Stromal cell of bone marrow (primary cell): ENCODE results near the gene MPP3.
"Not testable (repeated sequence)": the region's sequence is repeated elsewhere in the genome, so short reads cannot be mapped to it uniquely, and the experiment has no call there.

Experiments
- DNase-seq: peaks from one replicate; pipeline ENCODE4 v3.0.0-alpha.2; 2012; ENCODE audit warnings: low read depth

Gene MPP3

GRCh38 chr17:43808076-43808475, 24.9 kb downstream of the MPP3 start:
- no peak for DNase-seq

DNA sequence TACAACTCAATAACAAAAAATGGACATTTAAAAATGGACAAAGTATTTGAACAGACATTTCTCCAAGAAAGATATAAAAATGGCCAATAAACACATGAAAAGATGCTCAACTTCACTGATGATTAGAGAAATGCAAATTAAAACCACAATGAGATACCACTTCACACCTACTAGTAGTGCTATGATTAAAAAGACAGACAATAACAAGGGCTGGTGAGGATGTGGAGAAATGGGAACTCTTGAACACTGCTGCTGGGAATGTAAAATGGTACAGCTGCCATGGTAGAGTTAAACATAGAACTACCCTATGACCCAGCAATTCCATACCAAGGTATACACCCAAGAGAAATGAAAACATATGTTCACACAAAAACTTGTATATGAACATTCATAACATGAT, 27.8 kb downstream of the MPP3 start:
- no peak for DNase-seq

GRCh38 chr17:43803758-43804157, 29.2 kb downstream of the MPP3 start:
- no peak for DNase-seq

- DNase-seq, result no peak
Measured at GRCh38 chr17:43801844-43802243, 31.1 kb downstream of the MPP3 start.

- no peak for DNase-seq
Measured at GRCh38 chr17:43800736-43801135, 32.2 kb downstream of the MPP3 start.

DNA sequence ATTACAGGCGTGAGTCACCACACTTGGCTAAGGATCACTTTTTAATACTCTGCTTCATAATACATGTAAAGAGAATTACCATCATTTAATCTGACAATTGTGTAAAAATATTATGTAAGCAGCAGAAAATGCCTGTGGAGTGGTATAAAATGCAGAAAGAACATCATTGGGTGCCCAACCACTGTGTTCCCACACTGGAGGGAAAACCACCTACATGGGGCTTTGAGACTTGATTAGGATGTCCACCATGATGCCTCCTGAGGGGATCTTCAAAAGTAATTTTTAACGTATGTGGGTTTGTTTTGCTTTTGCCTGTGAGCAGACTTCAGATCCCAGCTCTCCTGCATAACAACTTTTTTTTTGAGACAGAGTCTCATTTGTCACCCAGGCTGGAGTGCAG, 33.9 kb downstream of the MPP3 start:
- no peak for DNase-seq

DNA sequence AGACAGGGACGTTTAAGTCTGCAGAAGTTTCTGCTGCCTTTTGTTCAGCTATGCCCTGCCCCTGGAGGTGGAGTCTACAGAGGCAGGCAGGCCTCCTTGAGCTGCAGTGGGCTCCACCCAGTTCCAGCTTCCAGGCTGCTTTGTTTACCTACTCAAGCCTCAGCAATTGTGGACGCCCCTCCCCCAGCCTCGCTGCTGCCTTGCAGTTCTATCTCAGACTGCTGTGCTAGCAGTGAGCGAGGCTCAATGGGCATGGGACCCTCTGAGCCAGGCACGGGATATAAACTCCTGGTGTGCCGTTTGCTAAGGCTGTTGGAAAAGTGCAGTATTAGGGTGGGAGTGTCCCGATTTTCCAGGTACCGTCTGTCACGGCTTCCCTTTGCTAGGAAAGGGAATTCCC, 34.9 kb downstream of the MPP3 start:
- DNase-seq, result not testable (repeated sequence)

DNA sequence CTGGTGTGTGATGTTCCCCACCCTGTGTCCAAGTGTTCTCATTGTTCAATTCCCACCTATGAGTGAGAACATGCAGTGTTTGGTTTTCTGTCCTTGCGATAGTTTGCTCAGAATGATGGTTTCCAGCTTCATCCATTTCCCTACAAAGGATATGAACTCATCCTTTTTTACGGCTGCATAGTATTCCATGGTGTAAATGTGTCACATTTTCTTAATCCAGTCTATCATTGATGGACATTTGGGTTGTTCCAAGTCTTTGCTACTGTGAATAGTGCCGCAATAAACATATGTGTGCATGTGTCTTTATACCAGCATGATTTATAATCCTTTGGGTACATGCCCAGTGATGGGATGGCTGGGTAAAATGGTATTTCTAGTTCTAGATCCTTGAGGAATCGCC, 40.3 kb downstream of the MPP3 start:
- DNase-seq, result not testable (repeated sequence)

- peak; percentile 14 for DNase-seq
Measured at GRCh38 chr17:43791589-43791988, 41.4 kb downstream of the MPP3 start.

GRCh38 chr17:43790311-43790940, 42.5 kb downstream of the MPP3 start:
- DNase-seq, result no peak

- no peak for DNase-seq
Measured at GRCh38 chr17:43789482-43789881, 43.5 kb downstream of the MPP3 start.

GRCh38 chr17:43788540-43788939, 44.4 kb downstream of the MPP3 start:
- no peak for DNase-seq

DNA sequence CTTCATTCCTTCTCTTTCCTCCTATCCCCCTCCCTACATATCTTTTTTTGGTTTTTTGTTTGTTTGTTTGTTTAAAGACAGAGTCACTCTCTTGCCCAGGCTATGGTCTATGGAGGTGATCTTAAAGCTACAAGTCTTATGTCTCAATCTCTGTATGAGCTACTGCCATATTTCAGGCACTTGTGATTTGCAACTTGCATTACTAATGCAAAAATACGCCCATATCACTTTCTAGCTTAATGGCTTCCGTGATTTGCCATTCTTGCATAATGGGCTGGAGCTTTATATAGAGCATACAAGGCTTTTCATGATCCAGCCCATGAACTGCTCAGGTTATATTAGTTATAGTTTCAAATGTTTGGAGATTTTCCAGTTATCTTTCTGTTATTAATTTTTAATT, 45.2 kb downstream of the MPP3 start:
- no peak for DNase-seq

- peak; percentile 66 for DNase-seq
Measured at GRCh38 chr17:43784628-43785101, 48.3 kb downstream of the MPP3 start.

DNA sequence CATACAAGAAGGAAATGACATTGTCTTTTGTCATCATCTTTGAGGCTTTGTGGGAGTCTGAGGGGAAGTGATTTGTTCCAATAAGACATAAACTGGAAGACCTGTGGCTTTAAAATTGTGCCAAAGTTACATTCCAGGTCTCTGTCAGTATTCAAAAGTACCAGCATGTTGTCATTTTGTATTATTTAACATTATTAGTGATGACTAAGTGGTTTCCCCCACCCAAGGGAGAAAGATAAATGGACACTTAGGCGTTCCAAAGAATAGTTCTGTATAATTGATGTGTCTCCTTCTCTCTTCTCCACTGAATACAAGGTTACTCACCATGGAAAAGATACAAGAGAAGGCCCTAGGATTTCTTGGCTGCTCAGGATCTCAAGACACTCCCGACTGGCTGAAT, 48.9 kb downstream of the MPP3 start:
- no peak for DNase-seq

GRCh38 chr17:43782913-43783680, 49.8 kb downstream of the MPP3 start:
- DNase-seq, result no peak

GRCh38 chr17:43780135-43780534, 52.8 kb downstream of the MPP3 start, which contains the start of gene CFAP97D1:
Gene CFAP97D1 (plus strand): TSS chr17:43780435. CDS start chr17:43780463, 28 bp downstream.
- no peak for DNase-seq

DNA sequence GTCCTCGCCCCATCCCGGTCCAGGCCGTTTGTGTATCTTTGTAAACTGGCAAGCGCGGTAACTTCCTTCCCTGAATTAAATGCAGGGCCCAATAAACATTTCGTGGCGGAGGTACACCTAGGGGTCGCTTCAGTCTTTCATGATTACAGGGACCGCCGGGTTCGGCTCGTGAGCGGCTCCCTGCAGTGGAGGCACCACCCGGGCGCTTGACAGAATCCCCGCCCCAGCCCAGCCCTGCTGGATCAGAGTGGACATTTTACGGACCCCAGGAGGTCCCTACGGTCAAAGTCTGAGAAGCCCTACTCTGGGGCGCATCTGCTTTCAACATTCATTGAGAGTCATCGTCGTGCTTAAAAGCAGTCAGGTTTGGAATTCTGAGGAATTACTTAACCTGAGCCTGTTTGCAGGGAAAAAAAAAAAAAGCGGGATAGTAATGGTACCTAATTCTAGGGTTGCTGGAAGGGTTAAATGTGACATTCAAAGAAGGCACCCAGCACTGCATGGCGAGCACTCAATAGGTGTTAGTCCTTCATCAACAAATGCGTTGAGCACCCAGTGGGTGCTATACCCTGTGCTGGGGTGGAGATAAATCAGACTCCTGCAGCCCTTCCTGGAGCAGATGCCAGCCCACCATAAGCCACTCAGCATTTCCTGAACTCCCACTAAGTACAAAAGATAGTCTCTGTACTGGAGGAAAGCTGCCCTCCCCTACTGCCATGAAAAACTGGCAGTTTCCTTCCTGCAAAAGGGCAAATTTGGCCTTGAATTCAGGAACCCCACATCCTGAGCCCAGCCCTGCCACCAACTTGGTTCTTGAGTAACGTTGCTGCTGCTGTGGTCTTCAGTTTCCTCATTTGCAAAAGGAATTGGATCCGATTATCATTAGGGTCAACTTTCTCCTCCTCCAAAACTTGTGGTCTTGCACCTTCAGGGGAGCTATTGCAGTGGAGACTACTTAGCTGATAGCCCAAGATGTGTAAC, 53.5 kb downstream of the MPP3 start:
- DNase-seq, result no peak

DNA sequence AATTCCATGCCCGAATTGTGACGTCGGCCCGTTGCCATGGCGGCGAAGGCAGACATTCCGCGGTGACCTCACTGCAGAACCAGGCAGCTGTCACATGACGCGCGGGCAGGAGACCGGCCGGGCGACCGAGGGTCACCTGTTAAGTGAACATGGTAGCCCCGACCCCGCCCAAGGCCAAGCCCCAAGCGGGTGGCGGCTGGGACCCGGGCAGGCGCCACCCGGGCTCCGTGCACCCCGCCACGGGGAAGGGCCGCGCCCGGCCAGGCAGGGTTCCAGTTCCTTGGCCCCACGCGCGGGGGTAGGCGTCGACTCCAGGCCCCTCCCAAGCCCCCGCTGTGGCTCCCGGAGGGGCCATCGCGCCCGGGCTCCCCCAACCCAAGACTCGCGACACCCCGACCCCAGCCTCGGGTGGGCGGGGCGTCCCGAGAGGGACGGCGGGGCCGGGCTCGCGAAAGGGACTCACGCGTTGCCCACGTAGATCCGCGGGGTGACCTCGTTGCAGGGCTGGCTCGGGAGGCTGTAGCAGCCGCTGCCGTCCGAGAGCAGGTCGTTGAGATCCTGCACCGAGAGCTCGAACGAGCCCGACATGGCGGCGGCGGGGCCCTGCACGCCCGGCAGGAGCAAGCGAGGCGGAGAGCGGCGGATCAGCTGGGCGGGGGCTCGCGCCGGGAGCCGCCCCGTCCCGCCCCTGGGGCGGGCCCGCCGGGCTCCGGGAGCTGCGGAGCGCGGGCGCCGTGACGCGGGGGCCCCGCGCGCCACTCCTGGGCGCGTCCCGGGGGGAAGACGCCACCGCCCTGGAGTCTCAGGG, 54.4 kb downstream of the MPP3 start, which contains the start of gene DUSP3:
TSS of gene DUSP3 (minus strand) at position 641 of the 808 bp plus-strand sequence. CDS start at position 588, 53 bp downstream.
- DNase-seq, result peak; percentile 86

GRCh38 chr17:43774304-43775250, 58.4 kb downstream of the MPP3 start:
- DNase-seq, result no peak
